HCT116 (cell line): ENCODE measurements around the gene FBXO34. TPM values are rescaled to one million over a fixed set of nuclear protein-coding genes. Genes with fewer than 3 reads are reported as not detected.

ENCODE experiments used
- ATAC-seq: fragments of 200-7000 bp; cut with Tn5 transposase; 2 replicates; pipeline ENCODE4 v1.9.1; 2020; ENCODE audit warnings: mild to moderate bottlenecking, moderate library complexity
- BruUV-seq: library from RNA; stranded (reverse); fragments of 400-500 nt; replicated peaks from 2 replicates; lab custom pipeline; 2021; lab: Mats Ljungman, UMichigan
- CTCF ChIA-PET: fragments of 300-600 bp; sonication (Branson Sonifier 250); formaldehyde crosslinking; loops from one replicate; lab custom pipeline; 2021; ENCODE audit warnings: antibody characterized with exemption; lab: Charles Lee
- POLR2A ChIA-PET: fragments of 300-600, 350-600 bp; sonication (Branson Sonifier 250); formaldehyde crosslinking; loops from one replicate; lab custom pipeline; 2021; ENCODE audit warnings: antibody characterized with exemption; lab: Charles Lee
- RAD21 ChIA-PET, 2 experiments: fragments of 300-600 bp; sonication (Branson Sonifier 250); formaldehyde crosslinking; loops; one replicate each; lab custom pipeline; 2023; ENCODE audit warnings: low total read pairs in 2 of 2; ENCODE audit not compliant: uncharacterized antibody in 2 of 2, unreplicated experiment in 2 of 2, low non-redundant PET in 1 of 2; lab: Charles Lee
- DNase-seq: peaks from one replicate; pipeline ENCODE4 v3.0.0-alpha.2; 2010; ENCODE audit warnings: low read depth, low spot score
- H2AFZ ChIP-seq: fragments of 200-600 bp; shearing (Covaris generic), sonication (generic); 2 replicates; pipeline ENCODE4 v1.6.1; 2017; ENCODE audit warnings: low read depth, mixed run types, mixed read lengths, antibody characterized with exemption, low read length; ENCODE audit not compliant: poor library complexity, severe bottlenecking
- H3K27ac ChIP-seq: 2 replicates; pipeline ENCODE4 v1.5.1; 2012; ENCODE audit warnings: low read depth, low read length
- H3K27me3 ChIP-seq: fragments of 200-600 bp; sonication (generic); 2 replicates; pipeline ENCODE4 v1.6.1; 2016; ENCODE audit warnings: mixed run types, low read length, mixed read lengths; ENCODE audit not compliant: insufficient read depth
- H3K36me3 ChIP-seq, 2 experiments: fragments of 200-500 bp in 1 of 2; fragments of 200-600 bp in 1 of 2; sonication (Bioruptor generic) in 1 of 2; sonication (generic) in 1 of 2; 2 replicates each; pipeline versions ENCODE4 v1.5.1 to v1.6.1; 2014 to 2016; ENCODE audit warnings: low read length in 2 of 2, inconsistent platforms in 1 of 2, mixed read lengths in 1 of 2, mixed run types in 1 of 2; ENCODE audit not compliant: insufficient read depth in 2 of 2, control insufficient read depth in 1 of 2
- H3K4me1 ChIP-seq, 2 experiments: fragments of 200-600 bp in 1 of 2; sonication (generic) in 1 of 2; 2 replicates each; pipeline versions ENCODE4 v1.5.1 to v1.6.1; 2012 to 2017; ENCODE audit warnings: low read length in 2 of 2, inconsistent platforms in 1 of 2, mild to moderate bottlenecking in 1 of 2, mixed read lengths in 1 of 2, mixed run types in 1 of 2, moderate library complexity in 1 of 2; ENCODE audit not compliant: insufficient read depth in 2 of 2, control insufficient read depth in 1 of 2
- H3K4me2 ChIP-seq: fragments of 200-600 bp; sonication (generic); 2 replicates; pipeline ENCODE4 v1.6.1; 2017; ENCODE audit warnings: mixed run types, low read length, mixed read lengths
- H3K4me3 ChIP-seq, 2 experiments: fragments of 200-600 bp in 1 of 2; sonication (generic) in 1 of 2; replicated peaks in 1 of 2; 2 replicates each; pipeline ENCODE4 v1.5.1; 2011 to 2016; ENCODE audit warnings: low read length in 2 of 2, control low read depth in 1 of 2, low read depth in 1 of 2, mild to moderate bottlenecking in 1 of 2, mixed read lengths in 1 of 2, mixed run types in 1 of 2
- H3K79me2 ChIP-seq: fragments of 200-600 bp; sonication (generic); 2 replicates; pipeline ENCODE4 v1.6.1; 2017; ENCODE audit warnings: mild to moderate bottlenecking, mixed run types, low read length, moderate library complexity, mixed read lengths; ENCODE audit not compliant: insufficient read depth
- H3K9ac ChIP-seq: fragments of 200-600 bp; sonication (generic); 2 replicates; pipeline ENCODE4 v1.6.1; 2016; ENCODE audit warnings: low read length, mixed read lengths
- H3K9me2 ChIP-seq: fragments of 200-600 bp; sonication (generic), shearing (Covaris generic); 2 replicates; pipeline ENCODE4 v1.6.1; 2017; ENCODE audit warnings: mixed run types, mild to moderate bottlenecking, moderate library complexity; ENCODE audit not compliant: insufficient read depth
- H3K9me3 ChIP-seq, 2 experiments: fragments of 200-500 bp in 1 of 2; fragments of 200-600 bp in 1 of 2; sonication (Bioruptor generic) in 1 of 2; sonication (generic) in 1 of 2; 2 replicates each; pipeline ENCODE4 v1.6.1; 2014 to 2017; ENCODE audit warnings: low read length in 2 of 2, mixed read lengths in 2 of 2, inconsistent platforms in 1 of 2, low read depth in 1 of 2, mild to moderate bottlenecking in 1 of 2, mixed run types in 1 of 2, moderate library complexity in 1 of 2; ENCODE audit not compliant: control insufficient read depth in 1 of 2, insufficient read depth in 1 of 2
- H4K20me1 ChIP-seq: fragments of 200-600 bp; sonication (generic), shearing (Covaris generic); 2 replicates; pipeline ENCODE4 v1.6.1; 2017; ENCODE audit warnings: mixed run types, mild to moderate bottlenecking, moderate library complexity; ENCODE audit not compliant: insufficient read depth
- CEBPB ChIP-seq: IDR thresholded peaks from 2 replicates; pipeline ENCODE4 v1.6.1; 2012; ENCODE audit warnings: low read depth
- EGR1 ChIP-seq: IDR thresholded peaks from 2 replicates; pipeline ENCODE4 v1.6.1; 2012; ENCODE audit warnings: low read depth
- EZH2 ChIP-seq: fragments of 200-600 bp; sonication (generic); IDR thresholded peaks from 2 replicates; pipeline ENCODE4 v1.6.1; 2017; ENCODE audit warnings: antibody characterized with exemption, mixed run types
- FOSL1 ChIP-seq: IDR thresholded peaks from 2 replicates; pipeline ENCODE4 v1.6.1; 2012; ENCODE audit warnings: low read depth
- JUND ChIP-seq: IDR thresholded peaks from 2 replicates; pipeline ENCODE4 v1.6.1; 2012
- POLR2AphosphoS5 ChIP-seq: IDR thresholded peaks from 2 replicates; pipeline ENCODE4 v1.6.1; 2011; ENCODE audit warnings: mild to moderate bottlenecking, low read depth, low read length, moderate library complexity
- RAD21 ChIP-seq: IDR thresholded peaks from 2 replicates; pipeline ENCODE4 v1.6.1; 2012; ENCODE audit warnings: low read depth, mild to moderate bottlenecking
- SIN3A ChIP-seq: IDR thresholded peaks from 2 replicates; pipeline ENCODE4 v1.6.1; 2012; ENCODE audit warnings: low read depth
- SP1 ChIP-seq: IDR thresholded peaks from 2 replicates; pipeline ENCODE4 v1.6.1; 2012; ENCODE audit warnings: low read depth
- SRF ChIP-seq: IDR thresholded peaks from 2 replicates; pipeline ENCODE4 v1.6.1; 2012; ENCODE audit warnings: low read depth
- ZFX ChIP-seq: fragments of 450-650 bp; IDR thresholded peaks from 2 replicates; pipeline ENCODE4 v1.6.1; 2017
- ZNF274 ChIP-seq: fragments of 200-500 bp; sonication (Bioruptor generic); IDR thresholded peaks from 2 replicates; pipeline ENCODE4 v1.6.1; 2014; ENCODE audit warnings: mild to moderate bottlenecking, low read depth, low read length, inconsistent platforms
- intact Hi-C: fragments of 100-400 bp; cut with micrococcal nuclease; formaldehyde crosslinking; loops from 2 replicates; pipeline ENCODE4 v1.10.0; 2022
- total RNA-seq: library from RNA; stranded (reverse); gene quantifications from one replicate; pipeline ENCODE4 v1.2.1, GENCODE V29; 2021; ENCODE audit not compliant: unreplicated experiment
- TF ChIP-seq, protein P1 (sequence below): IDR thresholded peaks from 2 replicates; pipeline ENCODE4 v1.6.1; 2012
- TF ChIP-seq, protein P2 (sequence below): IDR thresholded peaks from 2 replicates; pipeline ENCODE4 v1.6.1; 2012; ENCODE audit warnings: low read depth
- TF ChIP-seq, protein P3 (sequence below): IDR thresholded peaks from 2 replicates; pipeline ENCODE4 v1.6.1; 2012
- TF ChIP-seq, protein P4 (sequence below): IDR thresholded peaks from 2 replicates; pipeline ENCODE4 v1.6.1; 2011; ENCODE audit warnings: mild to moderate bottlenecking, low read length, moderate library complexity; ENCODE audit not compliant: insufficient replicate concordance; ENCODE audit errors: extremely low read depth

FBXO34 gene
- total RNA-seq, 1 experiment from 2014 or later, result 26.9 TPM

DNA sequence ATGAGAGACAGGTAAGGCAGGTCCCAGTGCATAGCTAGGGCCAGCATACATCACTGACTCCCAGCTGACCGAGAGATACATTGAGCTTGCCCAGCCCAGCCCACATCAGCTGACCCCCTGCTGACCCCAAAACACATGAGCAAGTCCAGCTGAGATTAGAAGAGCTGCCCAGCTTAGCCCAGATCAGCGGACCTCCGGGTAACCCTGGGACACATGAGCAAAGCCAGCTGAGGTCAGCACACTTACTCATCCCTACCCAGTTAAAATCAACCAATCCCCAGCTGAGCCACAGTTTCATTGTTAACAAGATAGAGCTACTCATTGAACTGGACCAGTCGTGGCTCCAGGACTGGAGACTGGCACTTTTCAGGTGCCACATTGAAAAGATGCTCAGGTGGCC is 21.8 kb upstream of the FBXO34 start:
- TF ChIP-seq ZNF274, result no peak
- TF ChIP-seq, protein P1, sequence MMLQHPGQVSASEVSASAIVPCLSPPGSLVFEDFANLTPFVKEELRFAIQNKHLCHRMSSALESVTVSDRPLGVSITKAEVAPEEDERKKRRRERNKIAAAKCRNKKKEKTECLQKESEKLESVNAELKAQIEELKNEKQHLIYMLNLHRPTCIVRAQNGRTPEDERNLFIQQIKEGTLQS, result no peak
- Histone ChIP-seq H3K79me2 (no peaks in the 10 kb centered on the region), H4K20me1 (no peaks in the 10 kb centered on the region), H3K4me3 (no peak overlapping the region), H3K9me3 (no peaks in the 10 kb centered on the region), H2AFZ (no peak overlapping the region), H3K9ac (no peak overlapping the region), H3K27me3 (peaks cover 14% of the 10 kb centered on the region), H3K4me2 (no peak overlapping the region), H3K36me3 (no peaks in the 10 kb centered on the region), H3K9me2 (no peaks in the 10 kb centered on the region), H3K4me1 (no peaks in the 10 kb centered on the region), H3K27ac (no peak overlapping the region)
- ChIA-PET POLR2A (no interaction called here), RAD21 (no interaction called here), CTCF (no interaction called here)
- ATAC-seq (no peak), DNase-seq (no peak)
- BruUV-seq, result no TSS peak
- intact Hi-C loops, result no loop called here

DNA sequence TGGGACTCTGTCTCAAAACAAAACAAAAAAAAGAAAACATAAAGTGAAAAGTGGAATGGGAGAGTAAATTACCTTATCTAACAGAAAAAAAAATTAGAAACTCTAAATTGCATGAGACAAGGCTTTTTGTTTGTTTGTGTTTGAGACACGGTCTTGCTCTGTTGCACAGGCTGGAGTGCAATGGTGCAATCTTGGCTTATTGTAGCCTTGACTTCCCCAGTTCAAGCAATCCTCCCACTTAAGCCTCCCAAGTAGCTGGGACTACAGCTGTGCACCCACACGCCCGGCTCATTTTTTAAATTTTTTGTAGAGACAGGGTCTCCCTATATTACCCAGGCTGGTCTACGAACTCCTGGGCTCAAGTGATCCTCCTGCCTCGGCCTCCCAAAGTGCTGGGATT is 17.9 kb upstream of the FBXO34 start:
- CTCF ChIA-PET, result no interaction called here
- intact Hi-C loops, result no loop called here
- RAD21 ChIA-PET, result interaction anchor here in 1 of 2 experiments (0.6 kb wide), 1 partner anchor 70 kb away, joined by 3 read pairs; no protein-coding TSS in a partner anchor
- Histone ChIP-seq H3K36me3 (no peaks in the 10 kb centered on the region), H2AFZ (no peak overlapping the region), H3K4me3 (no peak overlapping the region), H3K27ac (no peak overlapping the region), H3K9ac (no peak overlapping the region), H4K20me1 (no peaks in the 10 kb centered on the region), H3K9me2 (no peaks in the 10 kb centered on the region), H3K4me1 (no peaks in the 10 kb centered on the region), H3K4me2 (no peak overlapping the region), H3K9me3 (no peaks in the 10 kb centered on the region), H3K27me3 (peaks cover 11% of the 10 kb centered on the region), H3K79me2 (no peaks in the 10 kb centered on the region)
- no TSS peak for BruUV-seq
- POLR2A ChIA-PET, result no interaction called here
- DNase-seq, result no peak
- no peak for ATAC-seq
- TF ChIP-seq ZFX, result no peak
- TF ChIP-seq POLR2AphosphoS5, result no peak
- no peak for TF ChIP-seq SIN3A
- TF ChIP-seq, protein P2, sequence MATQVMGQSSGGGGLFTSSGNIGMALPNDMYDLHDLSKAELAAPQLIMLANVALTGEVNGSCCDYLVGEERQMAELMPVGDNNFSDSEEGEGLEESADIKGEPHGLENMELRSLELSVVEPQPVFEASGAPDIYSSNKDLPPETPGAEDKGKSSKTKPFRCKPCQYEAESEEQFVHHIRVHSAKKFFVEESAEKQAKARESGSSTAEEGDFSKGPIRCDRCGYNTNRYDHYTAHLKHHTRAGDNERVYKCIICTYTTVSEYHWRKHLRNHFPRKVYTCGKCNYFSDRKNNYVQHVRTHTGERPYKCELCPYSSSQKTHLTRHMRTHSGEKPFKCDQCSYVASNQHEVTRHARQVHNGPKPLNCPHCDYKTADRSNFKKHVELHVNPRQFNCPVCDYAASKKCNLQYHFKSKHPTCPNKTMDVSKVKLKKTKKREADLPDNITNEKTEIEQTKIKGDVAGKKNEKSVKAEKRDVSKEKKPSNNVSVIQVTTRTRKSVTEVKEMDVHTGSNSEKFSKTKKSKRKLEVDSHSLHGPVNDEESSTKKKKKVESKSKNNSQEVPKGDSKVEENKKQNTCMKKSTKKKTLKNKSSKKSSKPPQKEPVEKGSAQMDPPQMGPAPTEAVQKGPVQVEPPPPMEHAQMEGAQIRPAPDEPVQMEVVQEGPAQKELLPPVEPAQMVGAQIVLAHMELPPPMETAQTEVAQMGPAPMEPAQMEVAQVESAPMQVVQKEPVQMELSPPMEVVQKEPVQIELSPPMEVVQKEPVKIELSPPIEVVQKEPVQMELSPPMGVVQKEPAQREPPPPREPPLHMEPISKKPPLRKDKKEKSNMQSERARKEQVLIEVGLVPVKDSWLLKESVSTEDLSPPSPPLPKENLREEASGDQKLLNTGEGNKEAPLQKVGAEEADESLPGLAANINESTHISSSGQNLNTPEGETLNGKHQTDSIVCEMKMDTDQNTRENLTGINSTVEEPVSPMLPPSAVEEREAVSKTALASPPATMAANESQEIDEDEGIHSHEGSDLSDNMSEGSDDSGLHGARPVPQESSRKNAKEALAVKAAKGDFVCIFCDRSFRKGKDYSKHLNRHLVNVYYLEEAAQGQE, result no peak
- no peak for TF ChIP-seq SRF
- TF ChIP-seq, protein P3, sequence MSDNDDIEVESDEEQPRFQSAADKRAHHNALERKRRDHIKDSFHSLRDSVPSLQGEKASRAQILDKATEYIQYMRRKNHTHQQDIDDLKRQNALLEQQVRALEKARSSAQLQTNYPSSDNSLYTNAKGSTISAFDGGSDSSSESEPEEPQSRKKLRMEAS, result no peak
- TF ChIP-seq, protein P1, result no peak
- TF ChIP-seq, protein P4, sequence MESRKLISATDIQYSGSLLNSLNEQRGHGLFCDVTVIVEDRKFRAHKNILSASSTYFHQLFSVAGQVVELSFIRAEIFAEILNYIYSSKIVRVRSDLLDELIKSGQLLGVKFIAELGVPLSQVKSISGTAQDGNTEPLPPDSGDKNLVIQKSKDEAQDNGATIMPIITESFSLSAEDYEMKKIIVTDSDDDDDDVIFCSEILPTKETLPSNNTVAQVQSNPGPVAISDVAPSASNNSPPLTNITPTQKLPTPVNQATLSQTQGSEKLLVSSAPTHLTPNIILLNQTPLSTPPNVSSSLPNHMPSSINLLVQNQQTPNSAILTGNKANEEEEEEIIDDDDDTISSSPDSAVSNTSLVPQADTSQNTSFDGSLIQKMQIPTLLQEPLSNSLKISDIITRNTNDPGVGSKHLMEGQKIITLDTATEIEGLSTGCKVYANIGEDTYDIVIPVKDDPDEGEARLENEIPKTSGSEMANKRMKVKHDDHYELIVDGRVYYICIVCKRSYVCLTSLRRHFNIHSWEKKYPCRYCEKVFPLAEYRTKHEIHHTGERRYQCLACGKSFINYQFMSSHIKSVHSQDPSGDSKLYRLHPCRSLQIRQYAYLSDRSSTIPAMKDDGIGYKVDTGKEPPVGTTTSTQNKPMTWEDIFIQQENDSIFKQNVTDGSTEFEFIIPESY, result no peak
- no peak for TF ChIP-seq CEBPB
- no peak for TF ChIP-seq EZH2
- TF ChIP-seq FOSL1, result no peak
- no peak for TF ChIP-seq SP1
- no peak for TF ChIP-seq JUND
- TF ChIP-seq EGR1, result no peak
- no peak for TF ChIP-seq RAD21
